ENCODE results near the gene CNPPD1. TPM values are rescaled to one million over a fixed set of nuclear protein-coding genes. Genes with fewer than 3 reads are reported as not detected.

Gene CNPPD1
- total RNA-seq, 1 experiment from 2014 or later = 22.8 TPM

- no peak for DNase-seq (ENCODE audit: low read depth)
These were observed 4.8 kb upstream of the CNPPD1 start for GRCh38 chr2:219181531-219181930.

- no peak for DNase-seq (ENCODE audit: low read depth)
These were observed 4.2 kb upstream of the CNPPD1 start for GRCh38 chr2:219180961-219181360.

- DNase-seq (ENCODE audit: low read depth) = no peak
These were observed 3.1 kb upstream of the CNPPD1 start for GRCh38 chr2:219179601-219180465.

DNA sequence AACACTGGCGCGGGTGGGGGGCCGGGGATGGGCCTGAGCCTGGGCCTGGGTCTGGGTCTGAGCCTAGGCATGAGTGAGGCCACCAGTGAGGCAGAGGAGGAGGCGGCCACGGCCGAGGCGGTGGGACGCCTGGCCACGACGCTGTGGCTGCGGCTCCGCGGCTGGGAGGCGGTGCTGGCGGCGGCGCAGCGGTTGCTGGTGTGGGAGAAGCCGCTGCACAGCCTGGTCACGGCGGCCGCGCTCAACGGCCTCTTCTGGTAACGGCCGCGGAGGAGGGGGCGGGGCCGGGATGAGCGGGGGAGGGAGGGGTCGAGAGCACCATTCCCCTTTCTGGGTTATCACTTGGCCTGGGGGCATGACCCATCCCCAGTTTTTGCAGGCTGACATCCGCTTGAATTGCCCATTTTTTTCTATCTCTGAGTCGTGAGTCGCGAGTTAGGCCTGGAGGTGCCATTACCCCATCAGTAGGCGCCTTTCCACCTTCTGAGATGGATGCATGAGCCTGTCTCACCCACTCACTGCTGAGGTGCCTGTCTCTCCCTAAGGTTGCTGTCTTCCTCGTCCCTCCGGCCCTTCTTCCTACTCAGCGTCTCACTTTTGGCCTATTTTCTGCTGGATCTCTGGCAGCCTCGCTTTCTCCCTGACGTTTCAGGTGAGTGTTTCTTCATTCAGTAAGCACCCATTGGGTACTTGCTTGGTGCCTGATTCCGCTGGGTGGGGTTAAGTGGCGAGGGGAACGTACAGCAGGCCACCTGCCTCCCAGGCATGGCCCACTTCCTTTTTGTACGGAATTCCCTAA is 1.9 kb upstream of the CNPPD1 start:
- peak; percentile 24 for DNase-seq (ENCODE audit: low read depth)

DNA sequence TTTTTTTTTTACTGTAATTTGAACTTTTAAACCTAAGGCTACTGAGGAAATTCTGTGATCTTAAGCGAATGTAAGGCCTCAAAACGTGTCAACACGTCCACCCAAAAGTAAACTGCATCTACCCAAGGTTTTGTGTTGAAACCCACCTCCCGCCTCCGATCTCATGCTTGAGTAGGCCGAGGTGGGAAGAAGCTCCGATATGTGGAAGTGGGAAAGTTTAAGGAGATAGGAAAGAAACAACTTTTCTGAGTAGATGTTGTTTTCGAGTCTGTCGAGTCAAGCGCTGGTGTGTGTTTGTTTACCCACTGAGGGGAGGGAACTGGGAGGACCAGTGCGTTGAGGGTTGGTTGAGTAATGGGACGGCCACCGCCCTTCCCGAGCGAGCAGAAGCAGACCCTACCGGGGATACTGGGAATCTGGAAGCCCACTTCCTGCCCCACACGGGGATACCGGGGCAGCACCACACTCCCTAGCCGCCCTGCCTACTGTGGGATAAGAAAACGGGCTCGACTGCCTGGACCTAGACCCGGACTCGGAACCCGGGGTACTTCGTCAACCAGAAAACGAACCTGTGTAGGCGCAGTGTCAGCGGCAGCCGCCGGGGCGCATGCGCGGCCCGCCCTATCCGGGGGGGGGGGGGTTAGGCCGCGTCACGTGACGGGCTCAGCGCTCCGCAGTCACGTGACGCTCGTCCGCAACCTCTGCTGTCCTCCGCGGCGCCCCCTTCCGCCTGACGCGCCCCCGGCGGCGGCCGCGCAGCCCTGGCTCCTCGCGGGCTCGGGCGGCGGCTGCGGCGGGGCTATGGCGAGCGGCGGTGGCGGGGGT is 1.0 kb upstream of the CNPPD1 start, which contains the start of gene RETREG2:
RETREG2 (plus strand) TSS at position 724 of the 825 bp plus-strand sequence; CDS start at position 802, 78 bp downstream.
- peak; percentile 85 for DNase-seq (ENCODE audit: low read depth)

GRCh38 chr2:219175928-219176817 is 552 bp downstream of the CNPPD1 start:
- DNase-seq (ENCODE audit: low read depth) = peak; percentile 38

DNA sequence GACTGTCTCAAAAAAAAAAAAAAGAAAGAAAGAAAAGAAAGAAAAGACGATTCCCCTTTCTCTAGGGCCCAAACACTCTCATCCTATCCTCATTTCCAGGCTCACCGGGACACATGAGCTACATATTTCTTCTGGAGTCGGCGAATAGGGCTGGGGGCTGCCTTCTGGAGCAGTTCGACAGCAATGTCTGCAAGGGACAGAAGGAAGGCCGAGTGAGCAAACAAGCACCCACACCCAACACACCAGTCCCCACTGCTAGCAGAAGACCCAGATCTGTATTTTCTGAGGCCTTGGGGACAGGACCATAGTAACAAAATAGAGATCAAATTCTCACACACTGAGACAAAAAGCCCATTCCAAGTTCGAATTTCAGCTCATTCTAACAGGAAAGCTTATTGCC is 1.2 kb downstream of the CNPPD1 start:
- DNase-seq (ENCODE audit: low read depth) = no peak

DNA sequence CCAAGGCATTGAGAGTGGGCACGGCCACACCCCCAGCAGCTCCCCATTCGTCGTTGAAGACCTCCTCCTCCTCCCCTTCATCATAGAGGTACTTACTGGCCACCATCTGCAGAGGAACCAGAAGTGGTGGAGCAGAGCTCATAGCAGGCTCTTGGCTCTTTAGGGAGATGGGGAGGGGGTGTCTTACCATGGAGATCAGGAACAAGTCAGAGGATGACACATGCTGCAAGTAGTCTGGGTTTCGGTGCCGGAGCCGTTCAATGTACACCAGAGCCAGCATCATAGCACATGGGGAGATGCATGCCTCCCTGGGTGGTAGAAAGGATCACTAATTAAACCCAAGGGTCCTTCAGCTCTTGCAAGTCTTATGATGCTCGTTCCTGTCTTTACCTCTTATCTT is 1.9 kb downstream of the CNPPD1 start:
- DNase-seq (ENCODE audit: low read depth) = no peak

DNA sequence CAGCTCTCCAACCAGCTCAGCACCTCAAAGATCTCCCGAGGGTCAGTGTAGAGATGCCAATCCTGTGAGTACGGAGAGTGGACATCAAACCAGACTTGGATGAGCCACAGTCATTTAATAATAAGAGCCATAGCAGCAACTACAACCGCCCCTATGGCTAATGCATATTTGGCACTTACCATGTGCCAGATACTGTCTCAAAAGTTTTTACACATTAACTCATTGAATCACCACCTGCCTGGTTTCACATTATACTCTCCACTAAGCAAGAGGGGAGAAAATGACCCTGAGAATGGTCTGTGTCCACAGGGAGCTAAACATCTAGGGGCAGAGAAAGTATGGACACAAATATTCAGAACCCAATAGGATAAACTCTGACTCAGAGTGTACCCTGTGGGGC is 2.6 kb downstream of the CNPPD1 start:
- no peak for DNase-seq (ENCODE audit: low read depth)

DNA sequence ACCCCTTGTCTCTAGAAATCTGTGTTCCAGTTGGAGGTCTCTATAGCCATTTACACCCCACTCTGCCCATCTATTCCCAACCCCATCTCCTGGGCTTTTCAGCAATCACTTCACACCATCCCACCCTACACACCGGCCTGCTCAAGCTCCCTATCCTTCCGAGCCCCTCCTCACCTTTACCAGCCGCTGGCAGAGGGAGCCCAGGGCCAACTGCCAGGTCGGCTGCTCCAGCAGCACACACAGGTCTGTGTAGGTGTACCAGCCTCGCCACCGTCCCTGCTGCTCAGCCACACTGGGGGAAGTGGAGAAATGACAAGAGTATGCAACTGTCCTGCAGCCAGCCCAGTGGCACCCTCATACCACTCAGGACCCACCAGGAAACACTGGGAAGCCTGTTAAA is 3.5 kb downstream of the CNPPD1 start:
- DNase-seq (ENCODE audit: low read depth) = no peak

- no peak for DNase-seq (ENCODE audit: low read depth)
These were observed 4.2 kb downstream of the CNPPD1 start for GRCh38 chr2:219172231-219173154.

DNA sequence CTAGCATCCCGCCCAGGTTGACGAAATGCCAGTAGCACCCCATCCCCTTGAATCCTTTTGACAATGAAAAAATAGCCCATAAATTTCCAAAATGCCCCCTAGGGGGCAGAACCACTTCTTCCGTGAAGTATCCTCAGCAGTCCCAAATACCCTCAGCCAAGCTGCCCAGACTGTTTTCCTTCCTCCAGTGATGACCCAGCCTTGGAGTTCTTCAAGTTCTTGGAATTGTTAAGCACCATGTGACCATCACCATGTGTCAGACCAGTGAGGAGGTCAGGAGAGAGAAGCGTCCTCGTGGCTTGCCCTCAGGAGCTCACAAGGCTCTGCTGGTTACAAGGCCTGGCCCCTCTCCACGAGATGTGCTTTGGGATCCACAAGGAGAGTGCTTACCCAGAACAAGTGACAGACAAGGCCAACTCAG is 5.5 kb downstream of the CNPPD1 start:
- peak; percentile 84 for DNase-seq (ENCODE audit: low read depth)

- DNase-seq (ENCODE audit: low read depth) = no peak
These were observed 6.6 kb downstream of the CNPPD1 start, which contains the start of gene SLC23A3 for GRCh38 chr2:219169930-219170654. TSS of gene SLC23A3 (minus strand) at chr2:219170029. CDS start at chr2:219169984, 45 bp downstream.

DNA sequence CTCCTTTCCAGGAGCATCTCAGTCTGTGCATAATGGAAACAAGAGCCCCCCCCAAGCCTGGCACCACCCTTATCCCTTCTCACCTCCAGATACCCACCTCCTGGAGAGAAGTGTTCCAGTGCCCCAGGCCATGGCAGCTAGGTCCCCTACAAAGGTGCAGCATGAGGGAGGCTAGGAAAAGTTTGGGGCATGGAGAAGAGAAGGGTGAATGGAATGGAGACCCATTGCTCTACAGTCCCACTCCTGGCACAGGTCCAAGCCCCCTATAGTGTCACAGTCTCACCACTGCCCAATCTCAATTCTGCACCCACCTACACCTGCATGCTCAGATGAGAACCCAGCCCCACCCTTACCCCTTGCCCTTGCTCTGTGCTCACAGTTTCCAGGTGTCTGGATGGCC is 7.8 kb downstream of the CNPPD1 start:
- no peak for DNase-seq (ENCODE audit: low read depth)

- no peak for DNase-seq (ENCODE audit: low read depth)
These were observed 8.2 kb downstream of the CNPPD1 start for GRCh38 chr2:219168526-219168925.

DNA sequence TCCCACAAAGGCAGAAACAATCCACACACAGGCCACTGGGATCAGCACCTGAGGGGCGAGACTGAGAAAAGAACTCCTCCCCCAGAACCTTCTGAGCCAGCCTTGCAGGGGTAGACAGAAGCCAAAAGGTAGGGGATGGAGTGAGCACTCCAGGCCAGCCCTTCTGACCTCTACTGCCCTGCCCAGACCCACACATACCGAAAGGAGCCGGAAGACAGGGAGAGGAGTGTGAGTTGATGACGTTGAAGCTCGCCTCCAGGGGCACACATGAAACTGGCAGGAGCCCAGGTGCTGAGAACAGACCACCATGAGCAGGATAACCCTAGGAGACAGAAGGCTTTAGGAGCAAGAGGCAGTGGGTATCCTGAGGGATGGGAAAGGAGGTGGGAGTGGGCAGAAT is 8.7 kb downstream of the CNPPD1 start:
- no peak for DNase-seq (ENCODE audit: low read depth)

- DNase-seq (ENCODE audit: low read depth) = no peak
These were observed 11.4 kb downstream of the CNPPD1 start for GRCh38 chr2:219165058-219165911.

DNA sequence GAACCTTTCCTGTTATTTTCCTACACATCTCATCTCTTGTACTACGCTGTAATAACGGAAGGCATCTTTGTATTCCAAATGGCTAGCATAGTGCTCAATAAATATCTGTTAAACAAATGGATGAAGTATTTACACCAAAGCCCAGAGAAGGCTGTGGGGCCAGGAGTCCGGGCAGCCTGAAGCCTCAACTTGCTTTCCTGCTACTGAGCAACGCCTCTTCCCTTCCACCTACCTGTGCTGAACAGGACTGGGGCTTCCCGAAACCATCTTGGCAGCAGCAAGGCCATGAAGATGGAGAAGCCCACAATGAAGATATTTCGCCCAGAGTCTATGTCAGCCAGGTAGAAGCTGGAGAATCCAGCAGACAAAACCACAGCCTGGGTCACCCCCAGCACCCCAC is 13.6 kb downstream of the CNPPD1 start:
- no peak for DNase-seq (ENCODE audit: low read depth)

All from LHCN-M2 (cell line).